Glomerular visceral epithelial cell (primary cell): ENCODE results near the gene B4GALNT1.
"Not testable (repeated sequence)": the region's sequence is repeated elsewhere in the genome, so short reads cannot be mapped to it uniquely, and the experiment has no call there.

Source experiments
- DNase-seq: peaks from one replicate; pipeline ENCODE4 v3.0.0-alpha.2; 2016; ENCODE audit errors: extremely low spot score

B4GALNT1 gene

DNA sequence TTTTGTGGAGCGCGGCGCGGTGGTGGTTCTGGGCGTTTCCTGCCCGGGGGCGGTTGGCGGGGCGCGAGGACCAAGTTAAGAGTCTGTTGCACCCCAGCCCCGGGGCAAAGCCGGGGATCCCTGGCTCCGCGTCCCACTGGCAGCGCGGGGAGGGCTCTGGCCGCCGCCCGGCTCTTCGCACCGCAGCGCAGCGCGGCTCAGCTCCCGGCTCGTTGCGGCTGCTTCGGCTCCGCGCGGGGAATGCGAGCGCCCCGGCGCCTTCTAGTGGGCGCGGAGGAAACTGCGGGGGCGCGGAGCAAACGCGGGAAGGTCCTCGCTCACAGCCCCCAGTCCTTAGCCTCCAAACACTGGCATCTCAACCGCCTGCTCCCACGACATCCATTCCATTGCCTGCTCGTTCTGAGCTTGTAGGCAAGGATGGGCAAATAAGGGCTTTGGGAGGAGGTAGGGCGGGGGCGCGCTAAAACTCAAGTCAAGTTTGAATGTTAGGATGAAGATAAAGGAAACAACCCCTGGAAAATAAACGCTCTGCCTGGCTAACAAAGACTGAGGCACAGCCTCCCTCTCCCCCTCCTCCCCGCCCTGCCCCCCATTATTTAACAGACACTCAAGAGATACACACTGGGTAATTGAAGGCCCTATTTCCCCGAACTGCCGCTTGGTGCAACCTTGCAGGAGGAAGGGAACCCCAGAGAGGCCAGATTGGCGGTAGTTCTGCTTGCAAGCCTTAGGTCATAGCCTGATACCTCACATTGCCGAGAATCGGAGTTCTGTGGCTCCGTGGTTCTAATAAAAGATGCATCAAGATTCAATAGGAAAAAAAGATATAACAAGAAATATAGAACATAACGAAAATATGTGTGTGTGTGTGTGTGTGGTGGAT, at the start of gene B4GALNT1:
B4GALNT1 (minus strand) TSS at position 244 of the 883 bp plus-strand sequence. CDS start 1,069 bp downstream, outside the sequence.
- peak; percentile 63 for DNase-seq

DNA sequence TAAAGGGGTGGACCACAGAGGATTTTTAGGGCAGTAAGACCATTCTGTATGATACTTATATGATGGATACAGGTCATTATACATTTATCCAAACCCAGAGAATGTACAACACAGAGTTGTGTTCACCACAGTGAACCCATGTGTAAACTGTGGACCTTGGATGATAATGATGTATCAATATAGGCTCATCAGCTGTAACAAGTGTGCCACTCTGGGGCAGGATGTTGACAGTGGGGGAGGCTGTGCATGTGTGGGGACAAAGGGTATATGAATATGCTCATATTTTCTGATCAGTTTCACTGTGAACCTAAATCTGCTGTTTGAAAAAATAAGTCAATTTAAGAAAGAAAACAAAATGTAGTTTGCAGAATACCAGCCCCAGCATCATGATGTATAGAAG, 46.7 kb upstream of the B4GALNT1 start:
- no peak for DNase-seq

DNA sequence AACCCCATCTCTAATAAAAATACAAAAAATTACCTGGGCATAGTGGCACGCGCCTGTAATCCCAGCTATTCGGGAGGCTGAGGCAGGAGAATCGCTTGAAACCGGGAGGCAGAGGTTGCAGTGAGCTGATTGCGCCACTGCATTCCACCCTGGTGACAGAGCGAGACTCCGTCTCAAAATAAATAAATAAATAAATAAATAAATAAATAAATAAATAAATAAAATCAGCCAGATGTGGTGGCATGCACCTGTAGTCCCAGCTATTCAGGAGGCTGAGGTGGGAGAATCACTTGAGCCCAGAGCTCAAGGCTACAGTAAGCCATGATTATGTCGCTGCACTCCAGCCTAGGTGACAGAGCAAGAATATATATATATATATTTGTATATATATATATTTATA, 44.9 kb upstream of the B4GALNT1 start:
- DNase-seq: not testable (repeated sequence)

DNA sequence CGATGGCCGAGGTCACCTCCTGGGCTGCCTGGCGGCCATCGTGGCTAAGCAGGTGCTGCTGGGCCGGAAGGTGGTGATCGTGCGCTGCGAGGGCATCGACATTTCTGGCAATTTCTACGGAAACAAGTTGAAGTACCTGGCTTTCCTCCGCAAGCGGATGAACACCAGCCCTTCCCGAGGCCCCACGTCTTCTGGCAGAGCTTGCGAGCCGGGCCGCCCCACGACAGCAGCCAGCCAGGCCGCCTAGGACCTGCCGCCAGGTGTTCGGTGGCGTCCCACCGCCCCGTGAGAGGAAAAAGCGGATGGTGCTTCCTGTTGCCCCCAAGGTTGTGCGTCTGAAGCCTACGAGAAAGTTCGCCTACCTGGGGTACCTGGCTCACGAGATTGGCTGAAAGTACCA, 41.7 kb upstream of the B4GALNT1 start:
- no peak for DNase-seq

DNA sequence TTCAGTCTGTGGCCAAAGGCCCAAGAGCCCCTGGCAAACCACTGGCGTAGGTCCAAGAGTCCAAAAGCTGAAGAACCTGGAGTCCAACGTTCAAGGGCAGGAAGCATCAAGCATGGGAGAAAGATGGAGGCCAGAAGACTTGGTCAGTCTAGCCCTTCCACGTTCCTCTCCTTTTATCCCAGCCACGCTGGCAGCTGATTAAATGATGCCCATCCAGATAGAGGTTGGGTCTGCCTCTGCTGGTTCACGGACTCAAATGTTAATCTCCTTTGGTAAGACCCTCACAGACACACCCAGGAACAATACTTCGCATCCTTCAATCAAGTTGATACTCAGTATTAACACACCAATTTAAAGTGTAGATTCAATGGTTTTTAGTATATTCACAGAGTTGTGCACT, 39.8 kb upstream of the B4GALNT1 start:
- DNase-seq: no peak

DNA sequence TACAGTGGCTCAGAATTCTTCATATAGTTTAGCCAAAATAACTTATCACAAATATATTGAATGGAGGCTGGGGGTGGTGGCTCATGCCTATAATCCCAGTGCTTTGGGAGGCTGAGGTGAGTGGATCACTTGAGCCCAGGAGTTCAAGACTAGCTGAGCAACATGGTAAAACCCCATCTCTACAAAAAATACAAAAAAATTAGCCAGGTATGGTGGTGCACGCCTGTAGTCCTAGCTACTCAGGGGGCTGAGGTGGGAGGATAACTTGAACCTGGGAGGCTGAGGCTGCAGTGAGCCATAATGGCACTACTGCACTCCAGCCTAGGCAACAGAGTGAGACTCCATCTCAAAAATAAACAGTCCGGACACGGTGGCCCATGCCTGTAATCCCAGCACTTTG, 38.8 kb upstream of the B4GALNT1 start:
- not testable (repeated sequence) for DNase-seq

DNA sequence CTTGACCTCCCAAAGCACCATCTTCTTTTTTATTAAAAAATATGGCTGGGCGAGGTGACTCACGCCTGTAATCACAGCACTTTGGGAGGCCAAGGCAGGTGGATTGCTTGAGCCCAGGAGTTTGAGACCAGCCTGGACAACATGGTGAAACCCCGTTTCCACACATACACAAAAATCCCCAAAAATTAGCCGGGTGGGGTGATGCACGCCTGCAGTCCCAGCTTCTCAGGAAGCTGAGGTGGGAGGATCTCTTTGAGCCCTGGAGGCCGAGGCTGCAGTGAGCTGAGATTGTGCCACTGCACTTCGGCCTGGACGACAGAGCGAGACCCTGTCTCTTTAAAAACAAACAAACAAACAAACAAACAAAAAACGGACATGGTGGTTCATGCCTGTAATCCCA, 36.7 kb upstream of the B4GALNT1 start:
- not testable (repeated sequence) for DNase-seq

DNA sequence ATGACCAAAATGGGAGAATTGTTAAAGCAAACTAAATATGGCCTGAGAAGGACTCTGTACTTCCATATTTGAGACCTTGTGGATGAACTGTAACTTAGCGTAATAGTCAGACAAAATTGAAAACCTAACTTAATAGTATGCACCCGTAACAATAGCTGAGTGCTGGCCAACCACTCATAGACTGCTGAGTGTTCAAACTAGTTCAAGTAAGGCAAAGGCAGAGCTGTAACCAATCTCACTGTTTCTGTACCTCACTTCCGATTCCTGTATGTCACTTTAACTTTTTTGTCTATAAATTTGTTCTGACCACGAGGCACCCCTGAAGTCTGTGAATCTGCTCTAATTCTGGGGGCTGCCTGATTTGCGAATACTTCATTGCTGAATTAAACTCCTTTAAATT, 33.9 kb upstream of the B4GALNT1 start:
- DNase-seq: no peak

DNA sequence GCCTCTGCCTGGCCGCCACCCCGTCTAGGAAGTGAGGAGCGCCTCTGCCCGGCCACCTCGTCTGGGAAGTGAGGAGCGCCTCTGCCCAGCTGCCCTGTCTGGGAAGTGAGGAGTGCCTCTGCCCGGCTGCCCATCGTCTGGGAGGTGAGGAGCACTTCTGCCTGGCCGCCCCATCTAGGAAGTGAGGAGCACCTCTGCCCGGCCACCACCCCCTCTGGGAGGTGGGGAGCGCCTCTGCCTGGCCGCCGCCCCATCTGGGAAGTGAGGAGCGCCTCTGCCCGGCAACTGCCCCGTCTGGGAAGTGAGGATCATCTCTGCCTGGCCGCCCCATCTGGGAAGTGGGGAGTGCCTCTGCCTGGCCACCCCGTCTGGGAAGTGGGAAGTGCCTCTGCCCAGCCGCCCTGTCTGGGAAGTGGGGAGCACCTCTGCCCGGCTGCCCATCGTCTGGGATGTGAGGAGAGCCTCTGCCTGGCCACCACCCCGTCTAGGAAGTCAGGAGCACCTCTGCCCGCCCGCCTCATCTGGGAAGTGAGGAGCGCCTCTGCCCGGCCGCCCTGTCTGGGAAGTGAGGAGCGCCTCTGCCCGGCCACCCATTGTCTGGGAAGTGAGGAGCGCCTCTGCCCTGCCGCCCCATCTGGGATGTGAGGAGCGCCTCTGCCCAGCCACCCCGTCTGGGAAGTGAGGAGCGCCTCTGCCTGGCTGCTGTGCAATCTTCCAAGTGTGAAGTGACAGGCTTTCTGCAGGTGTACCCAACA, 32.2 kb upstream of the B4GALNT1 start:
- not testable (repeated sequence) for DNase-seq

DNA sequence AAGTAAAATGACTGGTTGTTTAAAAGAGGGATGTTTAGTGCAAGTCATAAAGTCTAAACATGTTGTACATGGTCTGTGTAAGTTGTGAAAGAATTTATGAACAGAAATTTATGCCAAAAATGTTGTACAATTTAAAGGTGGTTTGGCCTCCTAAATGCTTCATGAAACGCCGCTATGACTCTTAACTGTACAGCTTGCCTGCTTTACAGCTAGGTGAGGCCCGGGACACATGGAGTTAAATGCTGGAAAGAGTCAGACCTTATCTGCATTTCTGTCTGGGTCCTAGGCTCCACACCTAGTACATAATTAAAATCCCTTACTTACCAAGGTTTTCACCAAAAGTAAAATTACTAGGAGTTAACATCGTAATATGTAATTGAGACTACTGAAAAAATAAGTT, 28.4 kb upstream of the B4GALNT1 start:
- no peak for DNase-seq

DNA sequence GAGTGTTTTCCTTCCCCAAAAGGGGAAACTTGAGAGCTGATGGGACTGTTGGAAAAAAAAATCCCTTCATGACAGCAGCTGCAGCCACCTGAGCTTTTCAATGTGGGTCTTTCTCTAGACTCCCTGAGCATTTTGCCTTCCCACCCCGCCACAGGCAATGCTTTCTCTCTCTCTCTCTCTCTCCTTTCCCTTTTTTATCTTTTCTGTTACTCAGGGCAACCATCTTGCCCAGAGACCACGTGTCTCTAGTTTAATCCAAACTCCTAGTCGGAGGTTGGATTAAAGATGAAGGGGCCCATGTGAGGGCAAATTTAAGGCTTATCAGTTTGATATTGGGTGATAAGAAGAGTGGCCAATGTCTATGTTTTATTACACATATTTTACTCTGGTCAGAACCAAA, 25.9 kb upstream of the B4GALNT1 start:
- DNase-seq: no peak

DNA sequence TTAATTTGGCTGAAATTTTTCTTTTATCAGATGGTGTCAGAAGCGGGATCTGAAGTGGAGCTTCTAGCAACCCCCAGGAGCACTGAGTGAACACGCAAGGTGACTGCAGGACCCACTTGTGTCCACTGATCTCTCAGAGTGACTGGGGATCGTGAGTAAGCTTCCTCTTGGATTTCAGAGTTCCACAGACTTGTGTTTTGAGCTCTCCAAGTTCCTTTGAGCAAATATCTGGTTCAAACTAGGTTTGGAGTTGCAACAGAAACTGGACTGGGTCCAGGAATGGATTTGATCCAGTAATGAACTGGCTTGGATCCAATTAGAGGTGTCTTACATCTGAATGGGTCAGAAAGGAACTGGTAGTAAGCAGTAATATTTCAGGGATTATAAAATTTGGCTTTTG, 24.7 kb upstream of the B4GALNT1 start:
- DNase-seq: peak; percentile 2

DNA sequence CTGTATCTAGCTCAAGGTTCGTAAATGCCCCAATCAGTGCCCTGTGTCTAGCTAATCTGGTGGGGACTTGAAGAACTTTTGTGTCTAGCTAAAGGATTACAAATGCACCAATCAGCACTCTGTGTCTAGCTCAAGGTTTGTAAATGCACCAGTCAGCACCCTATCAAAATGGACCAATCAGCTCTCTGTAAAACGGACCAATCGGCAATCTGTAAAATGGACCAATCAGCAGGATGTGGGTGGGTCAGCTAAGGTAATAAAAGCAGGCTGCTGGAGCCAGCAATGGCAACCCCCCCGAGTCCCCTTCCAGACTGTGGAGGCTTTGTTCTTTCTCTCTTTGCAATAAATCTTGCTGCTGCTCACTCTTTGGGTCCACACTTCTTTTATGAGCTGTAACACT, 23.4 kb upstream of the B4GALNT1 start:
- DNase-seq: not testable (repeated sequence)

DNA sequence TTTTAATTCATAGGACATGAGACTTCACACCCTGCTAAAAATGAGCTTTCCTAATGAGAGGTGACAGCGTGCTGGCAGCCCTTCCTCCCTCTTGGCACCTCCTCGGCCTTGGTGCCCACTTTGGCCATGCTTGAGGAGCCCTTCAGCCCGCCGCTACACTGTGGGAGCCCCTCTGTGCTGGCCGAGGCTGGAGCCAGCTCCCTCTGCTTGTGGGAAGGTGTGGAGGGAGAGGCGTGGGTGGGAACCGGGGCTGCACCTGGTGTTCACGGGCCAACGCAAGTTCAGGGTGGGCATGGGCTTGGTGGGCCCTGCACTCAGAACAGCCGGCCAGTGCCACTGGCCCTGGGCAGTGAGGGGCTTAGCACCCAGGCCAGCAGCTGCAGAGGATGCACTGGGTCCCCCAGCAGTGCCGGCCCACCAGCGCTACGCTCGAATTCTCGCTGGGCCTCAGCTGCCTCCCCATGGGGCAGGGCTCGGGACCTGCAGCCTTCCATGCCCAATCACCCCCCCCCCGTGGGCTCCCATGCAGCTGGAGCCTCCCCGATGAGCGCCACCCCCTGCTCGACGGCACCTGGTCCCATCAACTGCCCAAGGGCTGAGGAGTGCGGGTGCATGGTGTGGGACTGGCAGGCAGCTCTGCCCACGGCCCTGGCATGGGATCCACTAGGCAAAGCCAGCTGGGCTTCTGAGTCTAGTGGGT, 22.7 kb upstream of the B4GALNT1 start:
- no peak for DNase-seq

DNA sequence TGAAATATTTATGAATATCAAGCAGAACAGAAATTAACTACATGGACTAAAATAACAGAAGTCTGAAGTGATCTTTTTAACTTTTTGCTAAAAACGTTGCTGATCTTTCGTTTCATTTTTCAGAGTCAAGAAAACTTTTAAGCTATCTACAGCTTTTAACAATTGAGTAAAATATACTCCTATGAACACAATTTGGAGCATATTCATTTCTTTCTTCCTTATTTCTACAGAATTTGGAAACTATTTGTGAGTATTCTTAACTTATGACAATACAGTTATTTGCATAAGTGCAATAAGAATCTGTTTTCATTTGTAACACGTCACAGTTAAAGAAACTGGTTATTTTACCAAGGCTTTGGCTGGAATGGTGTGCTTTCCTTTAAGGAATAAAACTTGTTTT, 21.0 kb upstream of the B4GALNT1 start:
- DNase-seq: no peak

DNA sequence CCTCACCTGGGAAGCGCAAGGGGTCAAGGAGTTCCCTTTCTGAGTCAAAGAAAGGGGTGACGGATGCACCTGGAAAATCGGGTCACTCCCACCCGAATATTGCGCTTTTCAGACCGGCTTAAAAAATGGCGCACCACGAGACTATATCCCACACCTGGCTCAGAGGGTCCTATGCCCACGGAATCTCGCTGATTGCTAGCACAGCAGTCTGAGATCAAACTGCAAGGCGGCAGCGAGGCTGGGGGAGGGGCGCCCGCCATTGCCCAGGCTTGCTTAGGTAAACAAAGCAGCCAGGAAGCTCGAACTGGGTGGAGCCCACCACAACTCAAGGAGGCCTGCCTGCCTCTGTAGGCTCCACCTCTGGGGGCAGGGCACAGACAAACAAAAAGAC, 13.7 kb upstream of the B4GALNT1 start:
- DNase-seq: not testable (repeated sequence)

DNA sequence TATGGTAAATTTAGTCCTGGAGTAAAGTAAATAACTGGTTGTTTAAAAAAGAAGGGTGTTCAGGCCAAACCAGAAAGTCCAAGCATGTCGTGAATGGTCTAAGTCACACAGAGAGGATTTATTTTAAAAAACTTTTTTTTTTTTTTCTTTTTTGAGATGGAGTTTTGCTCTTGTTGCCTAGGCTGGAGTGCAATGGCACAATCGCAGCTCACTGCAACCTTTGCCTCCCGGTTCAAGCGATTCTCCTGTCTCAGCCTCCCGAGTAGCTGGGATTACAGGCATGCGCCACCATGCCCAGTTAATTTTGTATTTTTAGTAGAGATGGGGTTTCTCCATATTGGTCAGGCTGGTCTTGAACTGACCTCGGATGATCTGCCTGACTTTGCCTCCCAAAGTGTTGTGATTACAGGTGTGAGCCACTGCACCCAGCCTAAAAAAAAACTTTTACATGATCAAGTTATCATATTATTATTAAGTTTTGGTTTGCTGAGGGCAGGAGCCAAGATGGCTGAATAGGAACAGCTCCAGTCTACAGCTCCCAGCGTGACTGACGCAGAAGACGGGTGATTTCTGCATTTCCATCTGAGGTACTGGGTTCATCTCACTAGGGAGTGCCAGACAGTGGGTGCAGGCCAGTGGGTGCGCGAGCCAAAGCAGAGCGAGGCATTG, 13.1 kb upstream of the B4GALNT1 start:
- not testable (repeated sequence) for DNase-seq

DNA sequence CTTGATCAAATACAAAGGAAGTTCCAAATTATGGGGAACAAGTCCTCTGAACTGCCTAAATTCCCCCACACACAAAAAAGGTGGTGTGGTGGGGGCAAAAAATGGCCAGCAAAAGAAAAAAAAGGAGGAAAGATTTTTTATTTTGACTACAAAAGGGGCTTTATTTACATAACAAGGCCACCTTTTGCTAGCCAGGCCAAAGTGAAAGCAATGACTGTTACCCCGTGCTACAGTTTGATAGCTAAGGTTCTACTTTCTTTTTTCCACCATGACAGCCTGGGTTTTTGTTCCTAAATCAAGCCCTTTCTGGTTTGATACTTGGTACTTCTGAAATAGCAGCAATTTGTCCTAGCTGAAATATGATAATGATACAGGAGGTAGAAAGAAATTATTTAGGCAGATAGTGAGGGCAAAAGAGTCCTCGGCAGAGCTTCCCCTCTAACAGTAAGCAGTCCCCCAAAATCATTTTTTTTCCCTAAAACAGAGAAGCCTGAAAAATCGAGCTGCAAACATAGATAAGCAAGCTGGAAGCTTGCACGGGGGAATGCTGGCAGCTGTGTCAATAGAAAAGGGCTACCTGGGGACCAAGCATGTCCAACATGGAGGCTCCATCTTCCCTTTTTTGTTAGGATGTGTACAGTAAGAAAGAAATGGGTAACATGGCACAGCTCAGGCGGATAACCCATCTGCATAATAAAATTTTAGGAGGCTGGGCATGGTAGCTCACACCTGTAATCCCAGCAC, 8.9 kb upstream of the B4GALNT1 start:
- no peak for DNase-seq

DNA sequence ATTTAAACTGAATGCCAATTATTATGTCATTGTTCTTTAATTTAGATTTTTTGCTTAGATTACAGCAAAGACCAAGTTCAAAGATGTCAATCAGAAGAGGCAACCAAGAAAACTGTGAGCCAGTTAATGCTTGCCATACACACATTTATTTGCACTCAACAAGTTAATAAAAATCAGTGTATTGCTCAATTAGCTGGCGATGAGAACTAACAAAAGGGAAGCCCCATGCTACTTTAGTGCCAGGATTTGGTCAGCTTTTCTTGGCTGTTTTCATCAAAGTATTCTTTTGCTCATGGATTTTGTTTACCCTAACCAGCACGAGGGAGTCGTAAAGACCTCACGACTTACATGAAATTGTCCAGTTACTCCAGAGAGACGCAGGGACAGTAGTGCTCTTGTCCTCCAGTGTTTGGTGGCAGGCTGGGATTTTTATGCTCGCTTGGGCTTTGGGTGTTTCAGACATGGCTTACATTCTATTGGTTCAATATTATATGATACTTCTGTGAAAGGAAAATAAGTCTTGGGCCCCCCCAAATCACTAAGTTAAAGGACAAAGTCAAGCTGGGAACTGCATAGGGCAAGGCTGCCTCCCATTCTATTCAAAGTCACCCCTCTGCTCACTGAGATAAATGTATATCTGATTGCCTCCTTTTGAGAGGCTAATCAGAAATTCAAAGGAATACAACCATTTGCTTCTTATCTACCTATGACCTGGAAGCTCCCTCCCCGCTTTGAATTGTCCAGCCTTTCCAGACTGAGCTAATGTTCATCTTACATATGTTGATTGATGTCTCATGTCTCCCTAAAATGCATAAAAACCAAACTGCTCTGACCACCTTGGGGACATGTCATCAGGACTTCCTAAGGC, 7.4 kb upstream of the B4GALNT1 start:
- no peak for DNase-seq

DNA sequence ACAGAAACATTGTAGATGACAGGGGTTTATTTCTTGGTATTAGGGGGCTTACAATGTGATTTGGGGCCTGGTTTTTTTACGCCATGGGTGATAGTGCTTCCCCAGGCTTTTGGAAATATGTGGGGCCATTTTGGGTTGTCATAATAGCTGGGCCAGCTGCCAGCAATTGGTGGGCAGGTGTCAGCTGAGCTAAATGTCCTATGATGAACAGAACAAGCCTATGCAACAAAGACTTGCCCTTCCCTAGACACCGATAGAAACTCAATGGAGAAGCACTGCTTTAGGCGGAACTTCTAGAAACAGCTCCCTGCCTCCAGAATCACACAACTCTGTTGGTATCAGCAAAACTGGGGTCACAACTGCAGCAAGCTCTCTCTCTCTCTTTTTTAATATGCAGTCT, 5.1 kb upstream of the B4GALNT1 start:
- DNase-seq: no peak
